Brain microvascular endothelial cell (primary cell): Measurements from ENCODE around the gene SOWAHB.
A peak's percentile ranks its signal among the peaks of the same experiment; 100 is the strongest.

ENCODE experiments used
- DNase-seq: peaks from one replicate; pipeline ENCODE4 v3.0.0-alpha.2; 2020
- H3K27ac ChIP-seq: fragments of 250-450 bp; sonication (Bioruptor Pico); 2 replicates; pipeline ENCODE4 v1.5.1; 2020; ENCODE audit warnings: mild to moderate bottlenecking, moderate library complexity
- H3K27me3 ChIP-seq: fragments of 250-450 bp; sonication (Bioruptor Pico); replicated peaks from 2 replicates; pipeline ENCODE4 v1.5.1; 2020; ENCODE audit warnings: mild to moderate bottlenecking
- H3K36me3 ChIP-seq: fragments of 250-450 bp; sonication (Bioruptor Pico); replicated peaks from 2 replicates; pipeline ENCODE4 v1.5.1; 2020; ENCODE audit warnings: mild to moderate bottlenecking
- H3K4me3 ChIP-seq: 2 replicates; pipeline ENCODE4 v1.5.1; 2011; ENCODE audit warnings: low read depth, mild to moderate bottlenecking, control low read depth, low read length, moderate library complexity
- CTCF ChIP-seq: IDR thresholded peaks from 2 replicates; pipeline ENCODE4 v1.5.1; 2011; ENCODE audit warnings: low read depth, mild to moderate bottlenecking, moderate library complexity, low read length, control low read depth, inconsistent platforms; ENCODE audit errors: missing control alignments
- in situ Hi-C: cut with HindIII; loops from 2 replicates; pipeline ENCODE4 v1.10.0; 2017; ENCODE audit warnings: low sequenced_read_pairs, low pct_ligation_motif_present

The SOWAHB gene

GRCh38 chr4:76897536-76898384, at the start of gene SOWAHB:
Gene SOWAHB (minus strand): TSS chr4:76898144. CDS start chr4:76897849, 295 bp downstream.
- Histone ChIP-seq H3K27me3 (peaks cover 7% of the 10 kb centered on the region), H3K27ac (no peak within 1 kb of the TSS), H3K4me3 (peak within 1 kb of the TSS; percentile 49), H3K36me3 (no peaks in the 10 kb centered on the region)
- no peak for TF ChIP-seq CTCF
- in situ Hi-C loops, result no loop called here
- DNase-seq, result no peak

GRCh38 chr4:76947369-76947768, 49.4 kb upstream of the SOWAHB start:
- in situ Hi-C loops, result no loop called here
- no peak overlapping the region for H3K27ac ChIP-seq
- DNase-seq, result no peak
- H3K4me3 ChIP-seq, result peak overlapping the region; percentile 93
- H3K27me3 ChIP-seq, result no peaks in the 10 kb centered on the region
- TF ChIP-seq CTCF, result peak; percentile 3
- H3K36me3 ChIP-seq, result no peaks in the 10 kb centered on the region

- Histone ChIP-seq H3K4me3 (no peak overlapping the region), H3K27me3 (no peaks in the 10 kb centered on the region), H3K36me3 (no peaks in the 10 kb centered on the region), H3K27ac (no peak overlapping the region)
- no peak for DNase-seq
- in situ Hi-C loops, result no loop called here
- TF ChIP-seq CTCF, result no peak
Observed at GRCh38 chr4:76943790-76944189, 45.8 kb upstream of the SOWAHB start.

GRCh38 chr4:76943129-76943620, 45.2 kb upstream of the SOWAHB start:
- DNase-seq, result peak; percentile 86
- in situ Hi-C loops, result no loop called here
- Histone ChIP-seq H3K4me3 (no peak overlapping the region), H3K27me3 (no peaks in the 10 kb centered on the region), H3K36me3 (no peaks in the 10 kb centered on the region), H3K27ac (no peak overlapping the region)
- TF ChIP-seq CTCF, result no peak

GRCh38 chr4:76939184-76939583, 41.2 kb upstream of the SOWAHB start:
- TF ChIP-seq CTCF, result no peak
- DNase-seq, result no peak
- in situ Hi-C loops, result no loop called here

More at GRCh38 chr4:76939184-76939583, 41.2 kb upstream of the SOWAHB start:
- Histone ChIP-seq H3K4me3 (no peak overlapping the region), H3K36me3 (no peaks in the 10 kb centered on the region), H3K27me3 (no peaks in the 10 kb centered on the region), H3K27ac (no peak overlapping the region)
